ENCODE data around the gene PHETA1. TPM values are rescaled to one million over a fixed set of nuclear protein-coding genes. Genes with fewer than 3 reads are reported as not detected.

PHETA1 gene, protein sequence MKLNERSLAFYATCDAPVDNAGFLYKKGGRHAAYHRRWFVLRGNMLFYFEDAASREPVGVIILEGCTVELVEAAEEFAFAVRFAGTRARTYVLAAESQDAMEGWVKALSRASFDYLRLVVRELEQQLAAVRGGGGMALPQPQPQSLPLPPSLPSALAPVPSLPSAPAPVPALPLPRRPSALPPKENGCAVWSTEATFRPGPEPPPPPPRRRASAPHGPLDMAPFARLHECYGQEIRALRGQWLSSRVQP
- total RNA-seq: 34.2 and 34.8 TPM in 2 replicates
- long read RNA-seq: 0 reads

DNA sequence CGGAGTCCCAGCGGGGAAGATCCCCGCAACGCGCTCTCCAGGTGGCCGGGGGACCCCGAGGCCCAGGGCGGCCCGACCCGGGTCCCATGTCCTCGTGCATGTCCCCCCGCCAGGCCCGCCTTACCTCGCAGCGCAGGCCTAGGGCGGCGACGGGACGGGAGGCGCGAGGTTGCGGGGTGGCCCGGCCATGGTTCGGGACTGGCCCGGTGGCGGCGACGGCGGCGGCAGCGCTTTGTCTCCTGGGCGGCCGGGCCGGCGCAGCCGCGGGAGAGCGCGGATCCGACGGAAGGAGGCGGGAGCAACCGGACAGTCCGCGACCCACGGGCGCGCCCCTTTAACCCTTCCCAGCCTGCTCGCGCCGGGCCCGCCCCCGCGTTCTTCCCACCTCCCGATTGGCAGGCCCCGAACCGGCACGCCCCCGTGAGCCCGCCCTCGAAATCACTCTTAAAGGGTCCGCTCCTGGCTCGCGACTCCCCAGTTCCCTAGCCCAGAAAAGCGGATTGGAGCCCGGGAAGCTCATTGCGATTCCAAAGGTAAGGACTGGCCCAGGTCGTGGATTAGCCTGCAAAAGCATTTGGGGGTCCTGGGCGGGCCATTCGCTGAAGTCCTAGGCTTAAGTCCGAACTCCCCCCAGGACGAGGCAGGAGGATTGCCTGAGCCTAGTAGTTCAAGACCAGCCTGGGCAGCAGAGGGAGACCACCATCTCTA, at the start of gene PHETA1:
Gene PHETA1, minus strand, starts transcription at position 308 of the 708 bp plus-strand sequence. CDS start 5,668 bp downstream, outside the sequence.
- Mint-ChIP-seq H3K4me1 (peaks cover 20% of the 10 kb centered on the region), H3K27me3 (ENCODE audit: low read depth) (no peaks in the 10 kb centered on the region), H3K9me3 (no peaks in the 10 kb centered on the region), H3K27ac (ENCODE audit: unreplicated experiment) (peak within 1 kb of the TSS; percentile 50), H3K36me3 (ENCODE audit: low read depth) (peaks cover 8% of the 10 kb centered on the region), H3K4me3 (peak within 1 kb of the TSS; percentile 93)
- TF ChIP-seq, protein P1, sequence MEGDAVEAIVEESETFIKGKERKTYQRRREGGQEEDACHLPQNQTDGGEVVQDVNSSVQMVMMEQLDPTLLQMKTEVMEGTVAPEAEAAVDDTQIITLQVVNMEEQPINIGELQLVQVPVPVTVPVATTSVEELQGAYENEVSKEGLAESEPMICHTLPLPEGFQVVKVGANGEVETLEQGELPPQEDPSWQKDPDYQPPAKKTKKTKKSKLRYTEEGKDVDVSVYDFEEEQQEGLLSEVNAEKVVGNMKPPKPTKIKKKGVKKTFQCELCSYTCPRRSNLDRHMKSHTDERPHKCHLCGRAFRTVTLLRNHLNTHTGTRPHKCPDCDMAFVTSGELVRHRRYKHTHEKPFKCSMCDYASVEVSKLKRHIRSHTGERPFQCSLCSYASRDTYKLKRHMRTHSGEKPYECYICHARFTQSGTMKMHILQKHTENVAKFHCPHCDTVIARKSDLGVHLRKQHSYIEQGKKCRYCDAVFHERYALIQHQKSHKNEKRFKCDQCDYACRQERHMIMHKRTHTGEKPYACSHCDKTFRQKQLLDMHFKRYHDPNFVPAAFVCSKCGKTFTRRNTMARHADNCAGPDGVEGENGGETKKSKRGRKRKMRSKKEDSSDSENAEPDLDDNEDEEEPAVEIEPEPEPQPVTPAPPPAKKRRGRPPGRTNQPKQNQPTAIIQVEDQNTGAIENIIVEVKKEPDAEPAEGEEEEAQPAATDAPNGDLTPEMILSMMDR (conservative IDR thresholded peaks at IDR 0.05): no peak
- peak; percentile 93 for DNase-seq (ENCODE audit: low read depth, low spot score)

- H3K27me3 Mint-ChIP-seq (ENCODE audit: low read depth): no peaks in the 10 kb centered on the region
- TF ChIP-seq, protein P1 (conservative IDR thresholded peaks at IDR 0.05): no peak
- peaks cover 4% of the 10 kb centered on the region for H3K4me1 Mint-ChIP-seq
- no peak for DNase-seq (ENCODE audit: low read depth, low spot score)
- no peaks in the 10 kb centered on the region for H3K9me3 Mint-ChIP-seq
- H3K36me3 Mint-ChIP-seq (ENCODE audit: low read depth): peaks cover 2% of the 10 kb centered on the region
- H3K27ac Mint-ChIP-seq (ENCODE audit: unreplicated experiment): no peak overlapping the region
- H3K4me3 Mint-ChIP-seq: no peak overlapping the region
Measured at GRCh38 chr12:111418594-111418880, 49.6 kb upstream of the PHETA1 start.

DNA sequence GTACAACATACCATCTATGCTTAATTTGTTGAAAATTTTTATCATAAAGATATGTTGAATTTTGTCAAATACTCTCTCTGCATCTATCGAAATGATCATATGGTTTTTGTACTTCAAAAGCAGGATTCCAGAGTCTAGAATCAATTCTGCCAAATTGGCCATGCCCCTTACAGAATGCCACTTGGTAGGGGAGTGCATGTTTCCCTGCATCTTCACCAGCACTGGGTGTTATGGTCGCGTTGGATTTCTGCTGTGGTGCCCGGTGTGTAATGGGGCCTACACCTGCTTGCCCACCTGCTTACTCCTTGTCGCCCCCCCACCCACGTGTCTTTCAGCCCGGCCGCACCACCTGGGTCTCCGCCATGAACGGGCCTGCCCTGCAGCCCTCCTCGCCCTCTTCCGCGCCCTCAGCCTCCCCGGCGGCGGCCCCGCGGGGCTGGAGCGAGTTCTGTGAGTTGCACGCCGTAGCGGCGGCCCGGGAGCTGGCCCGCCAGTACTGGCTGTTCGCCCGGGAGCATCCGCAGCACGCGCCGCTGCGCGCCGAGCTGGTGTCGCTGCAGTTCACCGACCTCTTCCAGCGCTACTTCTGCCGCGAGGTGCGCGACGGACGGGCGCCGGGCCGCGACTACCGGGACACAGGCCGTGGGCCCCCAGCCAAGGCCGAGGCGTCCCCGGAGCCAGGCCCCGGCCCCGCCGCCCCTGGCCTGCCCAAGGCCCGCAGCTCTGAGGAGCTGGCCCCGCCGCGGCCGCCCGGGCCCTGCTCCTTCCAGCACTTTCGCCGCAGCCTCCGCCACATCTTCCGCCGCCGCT, 49.1 kb upstream of the PHETA1 start:
- DNase-seq (ENCODE audit: low read depth, low spot score): no peak
- Mint-ChIP-seq H3K36me3 (ENCODE audit: low read depth) (peaks cover 2% of the 10 kb centered on the region), H3K27ac (ENCODE audit: unreplicated experiment) (no peak overlapping the region), H3K4me3 (no peak overlapping the region), H3K27me3 (ENCODE audit: low read depth) (no peaks in the 10 kb centered on the region), H3K9me3 (no peaks in the 10 kb centered on the region), H3K4me1 (peaks cover 9% of the 10 kb centered on the region)
- TF ChIP-seq, protein P1 (conservative IDR thresholded peaks at IDR 0.05): no peak

DNA sequence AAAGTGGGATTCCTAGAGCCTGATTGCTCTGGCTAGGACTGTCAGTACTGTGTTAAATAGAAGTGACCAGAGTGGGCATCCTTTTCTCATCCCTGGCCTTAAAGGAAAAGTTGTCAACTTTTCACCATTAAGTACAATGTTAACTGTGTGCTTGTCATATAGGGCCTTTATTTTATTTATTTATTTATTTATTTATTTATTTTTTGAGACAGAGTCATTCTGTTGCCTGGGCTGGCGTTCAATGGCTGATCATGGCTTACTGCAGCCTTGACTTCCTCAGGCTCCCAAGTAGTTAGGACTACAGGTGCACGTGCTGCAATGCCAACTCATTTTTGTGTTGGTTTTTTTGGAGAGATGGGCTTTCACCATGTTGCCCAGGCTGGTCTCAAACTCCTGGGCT, 48.4 kb upstream of the PHETA1 start:
- Mint-ChIP-seq H3K9me3 (no peaks in the 10 kb centered on the region), H3K27ac (ENCODE audit: unreplicated experiment) (peak overlapping the region; percentile 16), H3K36me3 (ENCODE audit: low read depth) (peaks cover 2% of the 10 kb centered on the region), H3K4me1 (peaks cover 16% of the 10 kb centered on the region), H3K27me3 (ENCODE audit: low read depth) (no peaks in the 10 kb centered on the region), H3K4me3 (no peak overlapping the region)
- TF ChIP-seq, protein P1 (conservative IDR thresholded peaks at IDR 0.05): no peak
- no peak for DNase-seq (ENCODE audit: low read depth, low spot score)

- no peaks in the 10 kb centered on the region for H3K9me3 Mint-ChIP-seq
- no peak for DNase-seq (ENCODE audit: low read depth, low spot score)
- H3K27me3 Mint-ChIP-seq (ENCODE audit: low read depth): no peaks in the 10 kb centered on the region
- no peak overlapping the region for H3K4me3 Mint-ChIP-seq
- TF ChIP-seq, protein P1 (conservative IDR thresholded peaks at IDR 0.05): no peak
- H3K36me3 Mint-ChIP-seq (ENCODE audit: low read depth): peaks cover 2% of the 10 kb centered on the region
- no peak overlapping the region for H3K27ac Mint-ChIP-seq (ENCODE audit: unreplicated experiment)
- peaks cover 28% of the 10 kb centered on the region for H3K4me1 Mint-ChIP-seq
Measured at GRCh38 chr12:111414711-111415252, 45.9 kb upstream of the PHETA1 start.
